ENCODE data around the gene SEMG2.
A peak's percentile ranks its signal among the peaks of the same experiment; 100 is the strongest.

The SEMG2 gene

GRCh38 chr20:45230631-45231030 lies 9.5 kb downstream of the SEMG2 start:
- Histone ChIP-seq H3K9ac (ENCODE audit: low read length) (no peak overlapping the region), H4K20me1 (ENCODE audit: insufficient read depth, low read length) (no peaks in the 10 kb centered on the region), H3K27me3 (replicated peaks; ENCODE audit: insufficient read depth, low read length) (no peaks in the 10 kb centered on the region), H3K4me1 (ENCODE audit: low read length) (no peaks in the 10 kb centered on the region), H3F3A (ENCODE audit: insufficient read depth, low read length) (no peaks in the 10 kb centered on the region), H3K4me2 (ENCODE audit: low read depth, low read length) (no peak overlapping the region), H2AFZ (ENCODE audit: low read length) (no peak overlapping the region), H3K9me3 (replicated peaks; ENCODE audit: insufficient read depth, low read length) (no peaks in the 10 kb centered on the region), H3K36me3 (replicated peaks; ENCODE audit: insufficient read depth, low read length) (no peaks in the 10 kb centered on the region), H3K27ac (ENCODE audit: low read length) (no peak overlapping the region), H3K4me3 (ENCODE audit: low read length) (no peak overlapping the region), H3K9me2 (replicated peaks; ENCODE audit: insufficient read depth, low read length) (no peaks in the 10 kb centered on the region), H3K79me2 (ENCODE audit: low read length) (no peaks in the 10 kb centered on the region)
- no peak for DNase-seq
- TF ChIP-seq EZH2phosphoT487 (IDR thresholded peaks at IDR 0.05; ENCODE audit: low read length), result no peak
- no peak for TF ChIP-seq EZH2 (optimal IDR thresholded peaks at IDR 0.05; ENCODE audit: low read depth, low read length)
- no peak for TF ChIP-seq CTCF (IDR thresholded peaks at IDR 0.05; ENCODE audit: low read length)

- Histone ChIP-seq H3K4me1 (ENCODE audit: low read length) (no peaks in the 10 kb centered on the region), H3K9me2 (replicated peaks; ENCODE audit: insufficient read depth, low read length) (no peaks in the 10 kb centered on the region), H3K79me2 (ENCODE audit: low read length) (no peaks in the 10 kb centered on the region), H3F3A (ENCODE audit: insufficient read depth, low read length) (no peaks in the 10 kb centered on the region), H3K36me3 (replicated peaks; ENCODE audit: insufficient read depth, low read length) (no peaks in the 10 kb centered on the region), H3K27ac (ENCODE audit: low read length) (no peak overlapping the region), H3K9me3 (replicated peaks; ENCODE audit: insufficient read depth, low read length) (no peaks in the 10 kb centered on the region), H3K27me3 (replicated peaks; ENCODE audit: insufficient read depth, low read length) (no peaks in the 10 kb centered on the region), H4K20me1 (ENCODE audit: insufficient read depth, low read length) (no peaks in the 10 kb centered on the region), H3K9ac (ENCODE audit: low read length) (no peak overlapping the region), H2AFZ (ENCODE audit: low read length) (no peak overlapping the region), H3K4me2 (ENCODE audit: low read depth, low read length) (no peak overlapping the region), H3K4me3 (ENCODE audit: low read length) (no peak overlapping the region)
- no peak for DNase-seq
- TF ChIP-seq EZH2phosphoT487 (IDR thresholded peaks at IDR 0.05; ENCODE audit: low read length) (no peak), EZH2 (optimal IDR thresholded peaks at IDR 0.05; ENCODE audit: low read depth, low read length) (no peak), CTCF (IDR thresholded peaks at IDR 0.05; ENCODE audit: low read length) (peak; percentile 40)
Observed at GRCh38 chr20:45235995-45236394, 14.8 kb downstream of the SEMG2 start.

- TF ChIP-seq CTCF (IDR thresholded peaks at IDR 0.05; ENCODE audit: low read length) (no peak), EZH2phosphoT487 (IDR thresholded peaks at IDR 0.05; ENCODE audit: low read length) (no peak), EZH2 (optimal IDR thresholded peaks at IDR 0.05; ENCODE audit: low read depth, low read length) (no peak)
- no peaks in the 10 kb centered on the region for H3K9me3 ChIP-seq (replicated peaks; ENCODE audit: insufficient read depth, low read length)
- H2AFZ ChIP-seq (ENCODE audit: low read length), result no peak overlapping the region
- no peak for DNase-seq
- H3K4me1 ChIP-seq (ENCODE audit: low read length), result no peaks in the 10 kb centered on the region
- H3K9ac ChIP-seq (ENCODE audit: low read length), result no peak overlapping the region
- H3K27ac ChIP-seq (ENCODE audit: low read length), result no peak overlapping the region
- H3K4me3 ChIP-seq (ENCODE audit: low read length), result no peak overlapping the region
- H3K79me2 ChIP-seq (ENCODE audit: low read length), result no peaks in the 10 kb centered on the region
- no peaks in the 10 kb centered on the region for H3K36me3 ChIP-seq (replicated peaks; ENCODE audit: insufficient read depth, low read length)
- H3K9me2 ChIP-seq (replicated peaks; ENCODE audit: insufficient read depth, low read length), result no peaks in the 10 kb centered on the region
- H3K4me2 ChIP-seq (ENCODE audit: low read depth, low read length), result no peak overlapping the region
- no peaks in the 10 kb centered on the region for H3F3A ChIP-seq (ENCODE audit: insufficient read depth, low read length)
- no peaks in the 10 kb centered on the region for H3K27me3 ChIP-seq (replicated peaks; ENCODE audit: insufficient read depth, low read length)
- H4K20me1 ChIP-seq (ENCODE audit: insufficient read depth, low read length), result no peaks in the 10 kb centered on the region
Observed at GRCh38 chr20:45238139-45238538, 17.0 kb downstream of the SEMG2 start.

Data from MM.1S (cell line).